GM18520 (cell line): Measurements from ENCODE around the gene TPGS1.

ENCODE experiments used
- ATAC-seq: cut with Tn5 transposase; IDR thresholded peaks from one replicate; pipeline ENCODE4 v1.9.1; 2021; ENCODE audit not compliant: unreplicated experiment

TPGS1 gene

GRCh38 chr19:536881-537404 lies 29.6 kb downstream of the TPGS1 start:
- ATAC-seq: no peak

- no peak for ATAC-seq
Observed at GRCh38 chr19:538641-539428, 31.5 kb downstream of the TPGS1 start.

- ATAC-seq: no peak
Observed at GRCh38 chr19:539429-540030, 32.2 kb downstream of the TPGS1 start.

- no peak for ATAC-seq
Observed at GRCh38 chr19:540867-541637, 33.8 kb downstream of the TPGS1 start.

- ATAC-seq: no peak
Observed at GRCh38 chr19:541699-542098, 34.4 kb downstream of the TPGS1 start.

- ATAC-seq: no peak
Observed at GRCh38 chr19:542173-542866, 35.0 kb downstream of the TPGS1 start.

- ATAC-seq: no peak
Observed at GRCh38 chr19:543910-544608, 36.8 kb downstream of the TPGS1 start, which contains the start of gene GZMM. Gene GZMM, plus strand, starts transcription at chr19:544053. Its CDS starts 19 bp downstream, at chr19:544072.

GRCh38 chr19:547117-547516 lies 39.8 kb downstream of the TPGS1 start:
- no peak for ATAC-seq

- no peak for ATAC-seq
Observed at GRCh38 chr19:547836-548720, 40.8 kb downstream of the TPGS1 start.

- ATAC-seq: no peak
Observed at GRCh38 chr19:548886-549830, 41.9 kb downstream of the TPGS1 start.

GRCh38 chr19:554817-555216 lies 47.5 kb downstream of the TPGS1 start:
- no peak for ATAC-seq

GRCh38 chr19:555474-555808 lies 48.1 kb downstream of the TPGS1 start:
- no peak for ATAC-seq

GRCh38 chr19:556611-557382 lies 49.5 kb downstream of the TPGS1 start:
- ATAC-seq: no peak

- no peak for ATAC-seq
Observed at GRCh38 chr19:558770-559439, 51.6 kb downstream of the TPGS1 start.

GRCh38 chr19:560121-560520 lies 52.8 kb downstream of the TPGS1 start:
- no peak for ATAC-seq

GRCh38 chr19:566403-566802 lies 59.1 kb downstream of the TPGS1 start:
- ATAC-seq: no peak

- ATAC-seq: no peak
Observed at GRCh38 chr19:566844-567243, 59.5 kb downstream of the TPGS1 start.
